Tibial nerve (tissue), 4 donors: ENCODE measurements around the gene SLC16A10.

Experiments
- EP300 ChIP-seq, 2 donors: sonication (generic); formaldehyde crosslinking; IDR thresholded peaks; one replicate each; pipeline ENCODE4 v1.6.1; 2017; ENCODE audit warnings: antibody characterized with exemption in 2 of 2, mild to moderate bottlenecking in 1 of 2
- POLR2A ChIP-seq, 2 donors: fragments of 450-650 bp; IDR thresholded peaks; one replicate each; pipeline ENCODE4 v1.6.1; 2017; ENCODE audit warnings: antibody characterized with exemption in 2 of 2, mild to moderate bottlenecking in 2 of 2, moderate library complexity in 2 of 2
- TF ChIP-seq, protein P1 (sequence below), 5 experiments: fragments of 200-600 bp in 3 of 5; fragments of 450-650 bp in 2 of 5; sonication (generic) in 3 of 5; IDR thresholded peaks; one replicate each; pipeline ENCODE4 v1.5.1; 2016 to 2019; ENCODE audit warnings: antibody characterized with exemption in 5 of 5, mild to moderate bottlenecking in 3 of 5, moderate library complexity in 2 of 5

DNA sequence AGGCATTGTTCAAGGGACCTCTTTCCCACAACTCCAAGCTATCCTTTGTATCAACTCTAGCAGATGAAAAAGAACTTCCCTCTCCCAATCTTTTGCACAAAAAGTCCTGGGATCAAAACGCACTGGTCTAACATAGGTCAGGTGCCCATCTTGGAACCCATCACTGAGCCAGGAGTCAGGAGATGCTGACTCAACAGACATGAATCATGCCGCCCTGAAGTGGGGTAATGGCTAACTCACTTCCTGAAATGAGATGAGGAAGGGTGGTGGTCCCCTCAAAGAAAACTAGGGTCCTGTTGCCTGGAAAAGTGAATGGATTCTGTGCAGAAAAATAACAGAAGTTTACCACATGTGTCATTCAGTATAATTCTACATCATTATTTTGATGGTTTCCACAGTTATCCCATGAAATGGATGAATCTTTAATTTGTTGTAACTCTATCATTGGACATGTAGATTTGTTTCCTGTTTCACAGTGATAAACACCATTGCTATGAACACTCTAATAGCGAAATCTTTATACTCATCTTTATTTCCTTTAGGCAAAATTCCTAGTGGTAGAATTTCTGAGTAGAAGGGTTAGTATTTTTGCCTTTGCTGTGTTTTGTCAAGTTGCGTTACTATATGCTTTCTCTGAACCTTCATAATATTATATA lies 151.3 kb downstream of the SLC16A10 start:
- TF ChIP-seq POLR2A (IDR thresholded peaks at IDR 0.05) (no peak), EP300 (IDR thresholded peaks at IDR 0.05) (no peak)
- TF ChIP-seq, protein P1, sequence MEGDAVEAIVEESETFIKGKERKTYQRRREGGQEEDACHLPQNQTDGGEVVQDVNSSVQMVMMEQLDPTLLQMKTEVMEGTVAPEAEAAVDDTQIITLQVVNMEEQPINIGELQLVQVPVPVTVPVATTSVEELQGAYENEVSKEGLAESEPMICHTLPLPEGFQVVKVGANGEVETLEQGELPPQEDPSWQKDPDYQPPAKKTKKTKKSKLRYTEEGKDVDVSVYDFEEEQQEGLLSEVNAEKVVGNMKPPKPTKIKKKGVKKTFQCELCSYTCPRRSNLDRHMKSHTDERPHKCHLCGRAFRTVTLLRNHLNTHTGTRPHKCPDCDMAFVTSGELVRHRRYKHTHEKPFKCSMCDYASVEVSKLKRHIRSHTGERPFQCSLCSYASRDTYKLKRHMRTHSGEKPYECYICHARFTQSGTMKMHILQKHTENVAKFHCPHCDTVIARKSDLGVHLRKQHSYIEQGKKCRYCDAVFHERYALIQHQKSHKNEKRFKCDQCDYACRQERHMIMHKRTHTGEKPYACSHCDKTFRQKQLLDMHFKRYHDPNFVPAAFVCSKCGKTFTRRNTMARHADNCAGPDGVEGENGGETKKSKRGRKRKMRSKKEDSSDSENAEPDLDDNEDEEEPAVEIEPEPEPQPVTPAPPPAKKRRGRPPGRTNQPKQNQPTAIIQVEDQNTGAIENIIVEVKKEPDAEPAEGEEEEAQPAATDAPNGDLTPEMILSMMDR (IDR thresholded peaks at IDR 0.05): no peak
